ENCODE results near the gene HSPB7. TPM values are rescaled to one million over a fixed set of nuclear protein-coding genes. Genes with fewer than 3 reads are reported as not detected.
"Not testable (repeated sequence)": the region's sequence is repeated elsewhere in the genome, so short reads cannot be mapped to it uniquely, and the experiment has no call there.

Gene HSPB7
- total RNA-seq, 4 donors from 2014 or later, result 1.9 to 7.0 (median 3.3) TPM

DNA sequence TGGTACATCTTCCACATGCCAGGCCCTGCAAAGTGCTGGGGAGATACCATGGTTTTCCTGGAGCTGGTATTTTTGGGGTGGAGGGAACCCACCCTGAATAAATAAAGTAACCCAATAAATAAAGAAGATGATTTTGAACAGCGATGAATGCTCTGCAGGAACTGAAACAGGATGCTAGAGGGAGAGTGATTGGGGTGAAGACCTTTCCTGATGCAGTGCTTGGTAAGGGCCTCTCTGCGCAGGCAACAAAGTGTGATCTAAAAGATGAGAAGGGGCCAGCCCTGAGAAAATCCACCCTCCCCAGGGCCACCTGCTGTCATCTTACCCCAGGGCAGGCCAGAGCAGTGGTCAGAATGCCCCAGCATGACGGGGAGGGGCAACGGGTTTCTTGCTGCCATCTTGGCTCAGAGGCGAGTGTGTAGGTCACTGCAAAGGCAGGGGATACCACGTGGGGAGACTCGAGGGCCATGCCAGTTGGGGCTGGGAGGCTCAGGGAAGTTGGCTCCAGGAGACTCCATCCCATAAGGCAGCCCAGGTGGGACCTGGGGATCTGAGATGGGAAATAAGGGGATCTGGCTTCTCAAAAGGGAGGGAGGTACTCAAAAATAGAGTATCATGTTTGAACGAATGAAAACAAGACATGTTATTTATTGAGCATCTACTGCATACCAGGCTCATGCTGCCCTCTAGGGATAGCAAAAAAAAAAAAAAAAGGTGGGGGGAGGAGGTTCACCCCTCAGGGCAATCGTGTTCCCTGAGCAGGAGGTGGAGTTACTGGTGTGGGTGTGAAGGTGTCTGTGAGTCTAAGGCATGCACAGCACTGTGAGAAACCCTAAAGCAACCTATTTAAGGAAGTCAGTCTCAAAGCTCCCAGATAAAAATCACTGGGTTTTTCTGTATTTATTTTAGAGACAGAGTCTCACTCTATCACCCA is 11.0 kb downstream of the HSPB7 start:
- WGBS, result 62% methylated on average over 9 of the region's 9 CpGs
- Histone ChIP-seq H3K27me3 (no peaks in the 10 kb centered on the region), H3K9me3 (no peaks in the 10 kb centered on the region), H3K36me3 (no peaks in the 10 kb centered on the region), H3K27ac (no peak overlapping the region), H3K4me1 (peaks cover 13% of the 10 kb centered on the region), H3K4me3 (no peak overlapping the region)
- no peak for TF ChIP-seq POLR2A (IDR thresholded peaks at IDR 0.05)
- DNase-seq (ENCODE audit: low spot score in 2 of 2), result no peak

DNA sequence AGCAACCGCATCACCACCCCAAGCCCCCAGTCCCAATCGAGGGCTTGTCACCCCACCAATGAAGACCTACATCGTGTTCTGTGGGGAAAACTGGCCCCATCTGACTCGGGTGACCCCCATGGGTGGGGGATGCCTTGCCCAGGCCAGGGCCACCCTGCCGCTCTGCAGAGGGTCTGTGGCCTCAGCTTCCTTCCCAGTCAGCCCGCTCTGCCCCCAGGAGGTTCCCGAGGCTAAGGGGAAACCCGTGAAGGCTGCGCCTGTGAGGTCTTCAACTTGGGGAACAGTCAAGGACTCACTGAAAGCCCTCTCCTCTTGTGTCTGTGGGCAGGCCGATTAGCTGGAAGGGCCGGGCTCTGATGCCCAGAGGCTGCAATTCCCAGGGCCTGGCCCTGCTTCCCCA is 11.8 kb downstream of the HSPB7 start:
- Histone ChIP-seq H3K36me3 (no peaks in the 10 kb centered on the region), H3K4me3 (no peak overlapping the region), H3K4me1 (peaks cover 13% of the 10 kb centered on the region), H3K9me3 (no peaks in the 10 kb centered on the region), H3K27ac (no peak overlapping the region), H3K27me3 (no peaks in the 10 kb centered on the region)
- TF ChIP-seq POLR2A (IDR thresholded peaks at IDR 0.05), result no peak
- TF ChIP-seq POLR2AphosphoS5 (IDR thresholded peaks at IDR 0.05), result no peak
- no peak for TF ChIP-seq CTCF (IDR thresholded peaks at IDR 0.05)
- no peak for TF ChIP-seq EP300 (IDR thresholded peaks at IDR 0.05)
- no peak for DNase-seq (ENCODE audit: low spot score in 2 of 2)
- WGBS, result 74% methylated on average over 10 of the region's 11 CpGs

GRCh38 chr1:16005597-16005996 is 12.2 kb downstream of the HSPB7 start:
- H3K27me3 ChIP-seq, result no peaks in the 10 kb centered on the region
- TF ChIP-seq EP300 (IDR thresholded peaks at IDR 0.05) (no peak), CTCF (IDR thresholded peaks at IDR 0.05) (no peak)
- H3K27ac ChIP-seq, result no peak overlapping the region
- no peak for DNase-seq (ENCODE audit: low spot score in 2 of 2)
- 86% methylated on average over 5 of the region's 5 CpGs for WGBS
- no peak overlapping the region for H3K4me3 ChIP-seq
- no peaks in the 10 kb centered on the region for H3K9me3 ChIP-seq
- no peaks in the 10 kb centered on the region for H3K36me3 ChIP-seq
- peaks cover 13% of the 10 kb centered on the region for H3K4me1 ChIP-seq

DNA sequence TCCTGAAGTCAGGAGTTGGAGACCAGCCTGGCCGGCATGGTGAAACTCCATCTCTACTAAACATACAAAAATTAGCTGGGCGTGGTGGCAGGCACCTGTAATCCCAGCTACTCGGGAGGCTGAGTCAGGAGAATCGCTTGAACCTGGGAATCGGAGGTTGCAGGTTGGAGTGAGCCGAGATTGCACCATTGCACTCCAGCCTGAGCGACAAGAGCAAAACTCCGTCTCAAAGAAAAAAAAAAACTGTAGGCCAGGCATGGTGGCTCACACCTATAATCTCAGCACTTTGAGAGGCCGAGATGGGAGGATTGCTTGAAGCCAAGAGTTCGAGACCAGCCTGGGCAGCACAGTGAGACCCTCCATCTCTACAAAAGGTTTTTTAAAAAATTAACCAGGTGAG is 16.6 kb downstream of the HSPB7 start:
- not testable (repeated sequence) for H3K9me3 ChIP-seq; H3K27ac ChIP-seq; H3K36me3 ChIP-seq; H3K27me3 ChIP-seq; H3K4me1 ChIP-seq; DNase-seq (ENCODE audit: low spot score in 2 of 2); H3K4me3 ChIP-seq
- WGBS, result 95% methylated on average over 10 of the region's 10 CpGs

DNA sequence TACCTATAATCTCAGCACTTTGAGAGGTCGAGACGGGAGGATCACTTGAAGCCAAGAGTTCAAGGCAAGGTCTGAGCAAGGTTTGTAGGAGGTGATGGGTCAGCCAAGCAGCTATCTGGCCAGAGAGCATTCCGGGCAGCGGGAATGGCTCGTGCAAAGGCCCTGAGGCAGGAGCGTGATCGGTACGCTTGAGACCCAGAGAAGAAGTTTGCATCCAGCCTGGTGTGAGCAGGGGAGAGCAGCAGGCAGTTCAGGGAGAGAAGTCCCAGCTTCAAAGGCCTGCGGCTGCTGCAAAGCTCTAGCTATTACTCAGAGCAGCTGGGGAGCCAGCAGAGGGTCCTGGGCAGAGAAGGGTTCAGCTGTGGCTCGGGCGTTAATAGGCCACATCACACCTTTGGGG is 18.9 kb downstream of the HSPB7 start:
- no peak overlapping the region for H3K4me3 ChIP-seq
- H3K4me1 ChIP-seq, result no peaks in the 10 kb centered on the region
- no peaks in the 10 kb centered on the region for H3K36me3 ChIP-seq
- 94% methylated on average over 11 of the region's 11 CpGs for WGBS
- no peak for DNase-seq (ENCODE audit: low spot score in 2 of 2)
- H3K9me3 ChIP-seq, result no peaks in the 10 kb centered on the region
- H3K27ac ChIP-seq, result no peak overlapping the region
- no peaks in the 10 kb centered on the region for H3K27me3 ChIP-seq
- no peak for TF ChIP-seq EP300 (IDR thresholded peaks at IDR 0.05)
- TF ChIP-seq POLR2AphosphoS5 (IDR thresholded peaks at IDR 0.05), result no peak
- TF ChIP-seq POLR2A (IDR thresholded peaks at IDR 0.05), result no peak
- no peak for TF ChIP-seq CTCF (IDR thresholded peaks at IDR 0.05)

GRCh38 chr1:15997637-15998280 is 20.1 kb downstream of the HSPB7 start:
- TF ChIP-seq POLR2A (IDR thresholded peaks at IDR 0.05), result no peak
- TF ChIP-seq CTCF (IDR thresholded peaks at IDR 0.05), result no peak
- TF ChIP-seq POLR2AphosphoS5 (IDR thresholded peaks at IDR 0.05), result no peak
- TF ChIP-seq EP300 (IDR thresholded peaks at IDR 0.05), result no peak
- no peak overlapping the region for H3K4me3 ChIP-seq
- no peak overlapping the region for H3K27ac ChIP-seq
- 91% methylated on average over 5 of the region's 9 CpGs for WGBS
- H3K36me3 ChIP-seq, result no peaks in the 10 kb centered on the region
- no peaks in the 10 kb centered on the region for H3K9me3 ChIP-seq
- no peaks in the 10 kb centered on the region for H3K4me1 ChIP-seq
- H3K27me3 ChIP-seq, result no peaks in the 10 kb centered on the region
- DNase-seq (ENCODE audit: low spot score in 2 of 2), result no peak
